Activated naive CD4-positive, alpha-beta T cell (primary cell): ENCODE results near the gene ACOT12.
"Not testable (repeated sequence)": the region's sequence is repeated elsewhere in the genome, so short reads cannot be mapped to it uniquely, and the experiment has no call there.

ENCODE experiments used
- DNase-seq, 4 experiments: peaks; one replicate each; lab custom pipeline; 2025; lab: John Stamatoyannopoulos, UW

Gene ACOT12

GRCh38 chr5:81393783-81394718 lies at the start of gene ACOT12:
TSS of gene ACOT12 (minus strand) at chr5:81394134. CDS start at chr5:81394114, 20 bp downstream.
- DNase-seq: no peak

- DNase-seq: no peak
Measured at GRCh38 chr5:81435023-81435422, 41.1 kb upstream of the ACOT12 start.

- DNase-seq: no peak
Measured at GRCh38 chr5:81429985-81430384, 36.1 kb upstream of the ACOT12 start.

- no peak for DNase-seq
Measured at GRCh38 chr5:81429363-81429762, 35.4 kb upstream of the ACOT12 start.

- no peak for DNase-seq
Measured at GRCh38 chr5:81428861-81429260, 34.9 kb upstream of the ACOT12 start.

GRCh38 chr5:81428446-81428845 lies 34.5 kb upstream of the ACOT12 start:
- no peak for DNase-seq

- DNase-seq: no peak
Measured at GRCh38 chr5:81427566-81427965, 33.6 kb upstream of the ACOT12 start.

GRCh38 chr5:81426359-81427030 lies 32.6 kb upstream of the ACOT12 start:
- no peak for DNase-seq

GRCh38 chr5:81425569-81425968 lies 31.6 kb upstream of the ACOT12 start:
- DNase-seq: no peak

- no peak for DNase-seq
Measured at GRCh38 chr5:81424728-81425127, 30.8 kb upstream of the ACOT12 start.

- DNase-seq: no peak
Measured at GRCh38 chr5:81422671-81423070, 28.7 kb upstream of the ACOT12 start.

GRCh38 chr5:81420039-81420667 lies 26.2 kb upstream of the ACOT12 start:
- DNase-seq: no peak

- no peak for DNase-seq
Measured at GRCh38 chr5:81418606-81419005, 24.7 kb upstream of the ACOT12 start.

GRCh38 chr5:81417052-81417451 lies 23.1 kb upstream of the ACOT12 start:
- no peak for DNase-seq

GRCh38 chr5:81409896-81410295 lies 16.0 kb upstream of the ACOT12 start:
- no peak for DNase-seq

GRCh38 chr5:81409361-81409760 lies 15.4 kb upstream of the ACOT12 start:
- DNase-seq: no peak

- DNase-seq: no peak
Measured at GRCh38 chr5:81408496-81408895, 14.6 kb upstream of the ACOT12 start.

- DNase-seq: not testable (repeated sequence)
Measured at GRCh38 chr5:81407811-81408210, 13.9 kb upstream of the ACOT12 start.

- DNase-seq: no peak
Measured at GRCh38 chr5:81405126-81405891, 11.4 kb upstream of the ACOT12 start.

- no peak for DNase-seq
Measured at GRCh38 chr5:81402192-81402930, 8.4 kb upstream of the ACOT12 start.

- no peak for DNase-seq
Measured at GRCh38 chr5:81401266-81401665, 7.3 kb upstream of the ACOT12 start.
